Measurements from ENCODE around the gene SCNN1B.
A peak's percentile ranks its signal among the peaks of the same experiment; 100 is the strongest.
"Not testable (repeated sequence)": the region's sequence is repeated elsewhere in the genome, so short reads cannot be mapped to it uniquely, and the experiment has no call there.

SCNN1B gene, protein sequence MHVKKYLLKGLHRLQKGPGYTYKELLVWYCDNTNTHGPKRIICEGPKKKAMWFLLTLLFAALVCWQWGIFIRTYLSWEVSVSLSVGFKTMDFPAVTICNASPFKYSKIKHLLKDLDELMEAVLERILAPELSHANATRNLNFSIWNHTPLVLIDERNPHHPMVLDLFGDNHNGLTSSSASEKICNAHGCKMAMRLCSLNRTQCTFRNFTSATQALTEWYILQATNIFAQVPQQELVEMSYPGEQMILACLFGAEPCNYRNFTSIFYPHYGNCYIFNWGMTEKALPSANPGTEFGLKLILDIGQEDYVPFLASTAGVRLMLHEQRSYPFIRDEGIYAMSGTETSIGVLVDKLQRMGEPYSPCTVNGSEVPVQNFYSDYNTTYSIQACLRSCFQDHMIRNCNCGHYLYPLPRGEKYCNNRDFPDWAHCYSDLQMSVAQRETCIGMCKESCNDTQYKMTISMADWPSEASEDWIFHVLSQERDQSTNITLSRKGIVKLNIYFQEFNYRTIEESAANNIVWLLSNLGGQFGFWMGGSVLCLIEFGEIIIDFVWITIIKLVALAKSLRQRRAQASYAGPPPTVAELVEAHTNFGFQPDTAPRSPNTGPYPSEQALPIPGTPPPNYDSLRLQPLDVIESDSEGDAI

GRCh38 chr16:23302045-23302956 lies at the start of gene SCNN1B:
TSS of gene SCNN1B (plus strand) at chr16:23302302. CDS start at chr16:23348600, 46,298 bp downstream.
- DNase-seq, result no peak

GRCh38 chr16:23252310-23252709 lies 49.8 kb upstream of the SCNN1B start:
- no peak for DNase-seq

DNA sequence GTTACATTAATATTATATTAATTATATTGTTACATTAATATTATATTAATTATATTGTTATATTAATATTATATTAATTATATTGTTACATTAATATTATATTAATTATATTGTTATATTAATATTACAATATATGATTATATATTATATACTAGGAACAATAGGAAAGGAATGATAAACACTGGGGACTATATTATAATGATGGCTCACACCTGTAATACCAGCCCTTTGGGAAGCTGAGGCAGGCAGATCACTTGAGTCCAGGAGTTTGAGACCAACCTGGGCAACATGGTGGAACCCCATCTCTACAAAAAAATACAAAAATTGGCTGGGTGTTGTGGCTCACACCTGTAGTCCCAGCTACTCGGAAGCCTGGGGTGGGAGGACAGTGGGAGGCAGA lies 48.5 kb upstream of the SCNN1B start:
- DNase-seq, result not testable (repeated sequence)

DNA sequence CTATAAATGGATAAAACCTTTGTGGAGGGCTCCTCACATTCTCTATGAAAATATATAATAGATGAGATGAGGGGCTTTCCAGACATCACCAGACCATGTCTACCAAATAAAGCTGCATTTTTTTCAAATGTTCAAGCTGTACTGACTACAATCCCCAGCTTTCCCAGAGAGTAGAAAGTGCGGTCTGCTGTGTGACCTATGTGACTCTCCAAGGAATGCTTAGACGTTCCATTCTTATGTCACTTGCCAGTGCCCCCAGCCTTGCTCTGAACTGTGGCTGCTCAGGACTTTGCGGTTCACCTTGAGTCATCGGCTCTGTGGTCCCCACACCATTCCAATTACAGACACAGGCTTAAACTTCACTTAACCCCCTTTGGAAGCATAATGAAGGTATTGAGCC lies 47.8 kb upstream of the SCNN1B start:
- peak; percentile 51 for DNase-seq

DNA sequence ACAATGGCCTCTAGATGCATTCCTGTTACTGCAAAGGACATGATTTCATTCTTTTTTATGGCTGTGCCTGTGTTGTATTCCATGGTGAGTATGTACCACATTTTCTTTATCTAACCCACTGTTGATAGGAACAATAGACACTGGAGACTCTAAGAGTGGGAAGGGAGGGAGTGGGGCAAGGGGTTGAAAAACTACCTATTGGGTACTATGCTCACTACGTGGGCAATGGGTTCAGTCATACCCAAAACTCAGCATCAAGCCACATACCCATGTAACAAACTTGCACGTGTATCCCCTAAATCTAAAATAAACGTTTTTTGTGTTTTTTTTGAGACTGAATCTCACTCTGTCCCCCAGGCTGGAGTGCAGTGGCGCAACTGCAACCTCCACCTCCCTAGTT lies 47.1 kb upstream of the SCNN1B start:
- no peak for DNase-seq

- no peak for DNase-seq
These were observed 45.7 kb upstream of the SCNN1B start for GRCh38 chr16:23256440-23256839.

DNA sequence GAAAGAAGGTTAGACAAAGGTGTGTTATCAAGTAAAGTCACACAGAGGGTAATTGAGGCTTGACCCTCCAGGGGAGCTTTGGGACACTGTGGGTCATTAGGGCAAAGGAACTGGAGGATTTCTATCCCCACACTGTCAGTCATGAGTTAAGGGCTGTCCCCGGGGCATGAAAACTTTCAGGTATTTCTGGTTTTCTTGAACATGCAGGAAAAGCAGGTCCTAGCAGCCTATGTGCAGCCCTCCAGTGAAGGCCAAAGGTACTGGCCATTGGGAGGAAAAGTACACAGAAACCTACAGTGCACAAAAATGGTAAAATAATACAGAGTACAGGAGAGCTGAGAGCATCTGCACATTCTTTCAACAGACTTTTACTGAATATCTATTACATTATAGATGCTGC lies 44.4 kb upstream of the SCNN1B start:
- no peak for DNase-seq

GRCh38 chr16:23258919-23259237 lies 43.2 kb upstream of the SCNN1B start:
- no peak for DNase-seq

DNA sequence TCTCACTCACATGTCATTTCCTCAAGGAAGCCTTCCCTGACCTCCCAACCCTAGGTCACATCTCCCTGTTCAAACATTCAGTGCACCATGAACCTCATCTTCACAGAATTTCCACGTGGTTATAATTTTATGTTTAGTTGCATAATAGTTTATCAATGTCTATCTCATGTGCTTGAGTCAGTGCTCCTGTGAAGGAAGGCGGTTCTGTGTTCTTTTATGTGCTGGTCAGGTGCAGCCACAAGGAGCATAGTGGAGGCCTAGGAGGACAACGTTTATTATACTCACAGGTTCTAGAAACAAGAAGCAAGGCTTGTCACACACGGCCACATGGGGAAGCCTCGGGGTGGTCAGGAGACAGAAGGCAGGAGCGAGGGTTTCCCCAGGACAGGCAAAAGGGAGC lies 34.5 kb upstream of the SCNN1B start:
- no peak for DNase-seq

GRCh38 chr16:23268561-23268960 lies 33.5 kb upstream of the SCNN1B start:
- DNase-seq, result no peak

DNA sequence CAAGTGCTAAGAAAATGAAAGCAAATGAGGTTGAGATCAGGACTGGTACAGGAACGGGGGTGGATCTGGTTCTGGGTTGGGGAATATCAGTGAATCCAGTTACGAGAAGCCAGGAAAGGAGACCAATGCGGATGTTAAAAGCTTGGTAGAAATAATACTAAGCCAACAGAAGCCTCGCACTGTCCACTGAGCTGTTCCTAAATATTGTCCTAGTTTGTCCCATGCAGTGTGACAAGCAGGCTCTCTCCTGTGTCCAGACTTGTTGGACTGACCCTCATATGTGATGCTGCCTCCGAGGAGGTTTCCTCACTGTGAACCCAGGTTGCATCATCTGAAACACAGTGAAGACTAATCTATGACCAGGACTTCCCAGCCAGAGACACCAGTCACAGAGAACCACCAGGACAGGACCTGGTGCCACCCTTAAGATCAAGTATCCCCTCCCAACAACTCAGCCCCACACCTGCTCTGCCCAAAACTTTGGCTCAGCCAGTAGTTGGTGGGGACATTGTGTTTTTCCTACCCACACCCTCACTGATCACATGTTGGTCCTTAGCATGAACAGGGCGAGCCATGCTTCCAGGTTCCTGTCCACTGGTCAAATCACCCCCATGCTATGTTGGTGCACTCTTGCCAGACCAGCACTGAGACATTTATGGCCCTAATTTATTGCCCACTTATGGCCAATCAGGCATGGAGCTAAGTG lies 32.7 kb upstream of the SCNN1B start:
- no peak for DNase-seq

- DNase-seq, result no peak
These were observed 31.4 kb upstream of the SCNN1B start for GRCh38 chr16:23270654-23271053.

DNA sequence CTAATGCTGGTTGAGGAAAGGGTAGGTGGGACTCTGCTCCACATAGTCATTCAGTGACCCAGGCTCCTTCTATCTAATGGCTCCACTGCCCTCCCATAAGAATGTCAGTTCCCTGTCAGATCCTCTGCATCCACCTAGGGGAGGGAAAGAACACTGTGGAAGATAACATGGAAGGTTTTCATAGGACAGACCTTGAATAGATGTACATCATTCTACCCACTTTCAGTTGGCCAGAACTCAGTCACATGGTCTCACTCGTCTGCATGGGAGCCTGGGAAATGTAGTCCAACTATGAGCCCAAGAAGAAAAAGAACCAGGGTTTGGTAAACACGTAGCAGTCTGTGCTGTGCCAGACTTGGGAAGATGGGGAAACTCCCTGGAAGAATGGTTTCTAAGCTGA lies 27.1 kb upstream of the SCNN1B start:
- no peak for DNase-seq

DNA sequence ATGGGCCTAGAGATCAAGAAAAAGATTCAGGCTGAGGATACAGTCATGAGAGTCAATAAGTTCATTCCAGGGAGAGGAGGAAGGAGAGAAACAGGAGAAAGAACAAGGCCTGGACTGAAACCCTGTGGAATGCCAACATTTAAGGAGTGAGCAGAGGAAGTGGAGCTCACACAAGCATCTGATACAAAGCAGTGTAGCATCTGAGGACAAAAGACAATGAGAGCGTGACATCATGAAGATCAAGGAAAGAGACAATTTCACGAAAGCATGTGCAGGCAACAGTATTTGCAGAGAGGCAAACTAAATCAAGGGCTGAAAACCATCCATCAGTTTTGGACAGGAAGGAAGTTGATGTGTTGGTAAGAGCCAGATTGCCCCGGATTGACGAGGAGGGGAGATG lies 25.3 kb upstream of the SCNN1B start:
- no peak for DNase-seq

GRCh38 chr16:23278031-23278430 lies 24.1 kb upstream of the SCNN1B start:
- no peak for DNase-seq

DNA sequence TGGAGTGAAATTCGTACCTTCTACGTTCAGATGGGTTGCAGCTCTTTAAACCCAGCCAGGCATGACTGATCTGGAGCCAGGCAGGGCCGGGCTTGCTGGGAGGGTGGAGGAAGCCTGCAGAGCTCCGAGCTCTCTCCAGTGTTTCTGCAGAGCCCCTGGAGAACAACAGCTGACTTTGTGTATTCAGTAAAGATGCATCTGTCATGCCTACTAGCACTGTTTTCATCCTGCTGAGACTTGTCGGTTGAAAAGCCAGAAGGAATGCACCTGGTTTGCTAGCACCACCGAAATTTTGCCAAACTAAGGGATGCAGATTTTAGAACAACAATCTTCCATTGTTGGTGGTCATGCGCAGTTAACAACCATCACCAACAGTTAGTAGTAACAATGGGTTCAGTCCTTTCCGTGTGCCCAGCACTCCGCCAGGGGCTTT lies 22.4 kb upstream of the SCNN1B start:
- DNase-seq, result no peak

DNA sequence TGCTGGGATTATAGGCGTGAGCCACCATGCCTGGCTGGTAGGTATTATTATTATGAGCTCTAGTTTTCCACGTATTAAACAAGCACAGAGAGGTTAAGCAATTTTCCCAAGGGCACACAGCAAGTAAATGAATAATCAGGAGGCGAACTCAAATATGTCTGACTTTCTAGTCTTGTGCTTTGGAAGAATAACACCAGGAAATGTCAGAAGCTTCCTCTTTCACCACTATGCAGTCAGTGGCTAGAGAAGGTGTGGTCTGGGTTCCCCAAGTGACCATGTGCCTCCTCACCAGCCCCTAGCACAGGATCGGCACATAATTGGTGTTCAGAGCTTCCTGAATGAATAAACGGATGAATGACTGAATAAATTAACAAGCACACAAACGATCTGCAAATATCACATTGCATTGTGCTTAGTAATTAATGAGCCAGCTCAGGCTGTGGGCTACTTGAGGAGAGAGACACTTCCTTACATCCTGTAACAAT lies 21.6 kb upstream of the SCNN1B start:
- DNase-seq, result no peak

DNA sequence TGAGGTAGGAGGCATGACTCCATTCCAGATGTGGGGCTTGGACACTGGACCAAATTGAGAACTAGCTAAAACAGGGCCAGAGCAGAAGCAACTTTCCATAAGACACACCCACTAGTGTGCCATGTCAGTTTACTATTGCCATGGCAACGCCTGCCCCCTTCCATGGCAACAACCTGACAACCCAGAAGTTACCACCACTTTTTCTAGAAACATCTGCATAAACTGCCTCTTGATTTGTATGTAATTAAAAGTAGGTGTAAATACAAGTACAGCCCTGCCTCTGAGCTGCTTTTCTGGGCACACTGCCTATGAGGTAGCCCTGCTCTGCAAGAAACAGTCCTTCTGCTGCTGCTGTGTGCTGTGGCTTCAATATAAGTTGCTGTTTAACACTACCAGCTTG lies 19.5 kb upstream of the SCNN1B start:
- DNase-seq, result no peak

GRCh38 chr16:23283571-23283970 lies 18.5 kb upstream of the SCNN1B start:
- no peak for DNase-seq

- DNase-seq, result no peak
These were observed 17.5 kb upstream of the SCNN1B start for GRCh38 chr16:23284584-23284983.

DNA sequence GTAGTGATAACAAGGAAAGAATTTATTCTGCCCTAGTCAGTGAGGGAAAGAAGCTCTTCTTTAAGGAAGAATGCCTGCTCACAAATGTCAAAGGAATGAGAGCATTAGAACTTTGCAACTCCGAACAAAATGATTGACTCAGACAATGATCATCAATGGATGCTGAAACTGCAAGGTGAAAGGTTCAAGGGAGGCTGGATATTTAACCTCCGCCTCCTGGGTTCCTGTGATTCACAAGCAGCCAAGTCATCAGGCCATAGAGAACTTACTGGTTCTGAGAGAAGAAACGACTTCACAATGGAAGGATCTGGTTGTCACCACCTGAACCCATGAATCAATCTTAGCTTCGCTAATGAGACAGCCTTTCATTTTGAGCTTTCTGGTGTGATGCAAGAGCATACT lies 16.0 kb upstream of the SCNN1B start:
- peak; percentile 25 for DNase-seq

DNA sequence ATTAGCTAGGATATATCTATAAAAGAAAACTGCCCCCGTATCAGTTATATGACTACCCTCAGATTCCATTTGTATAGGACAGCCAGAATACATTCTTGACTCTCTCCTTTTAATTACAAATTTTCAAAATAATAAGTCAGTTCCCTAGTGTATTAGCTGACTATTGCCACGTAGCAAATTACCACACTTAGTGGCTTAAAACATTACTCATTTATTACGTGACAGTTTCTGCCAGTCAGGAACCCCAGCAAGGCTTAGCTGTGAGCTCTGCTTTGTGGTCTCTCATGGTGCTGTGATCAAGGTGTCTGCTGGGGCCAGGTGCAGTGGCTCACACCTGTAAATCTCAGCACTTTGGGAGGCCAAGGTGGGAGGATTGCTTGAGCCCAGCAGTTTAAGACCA lies 13.9 kb upstream of the SCNN1B start:
- DNase-seq, result no peak
